ENCODE measurements around the gene VRTN.
"Not testable (repeated sequence)": the region's sequence is repeated elsewhere in the genome, so short reads cannot be mapped to it uniquely, and the experiment has no call there.

VRTN gene

DNA sequence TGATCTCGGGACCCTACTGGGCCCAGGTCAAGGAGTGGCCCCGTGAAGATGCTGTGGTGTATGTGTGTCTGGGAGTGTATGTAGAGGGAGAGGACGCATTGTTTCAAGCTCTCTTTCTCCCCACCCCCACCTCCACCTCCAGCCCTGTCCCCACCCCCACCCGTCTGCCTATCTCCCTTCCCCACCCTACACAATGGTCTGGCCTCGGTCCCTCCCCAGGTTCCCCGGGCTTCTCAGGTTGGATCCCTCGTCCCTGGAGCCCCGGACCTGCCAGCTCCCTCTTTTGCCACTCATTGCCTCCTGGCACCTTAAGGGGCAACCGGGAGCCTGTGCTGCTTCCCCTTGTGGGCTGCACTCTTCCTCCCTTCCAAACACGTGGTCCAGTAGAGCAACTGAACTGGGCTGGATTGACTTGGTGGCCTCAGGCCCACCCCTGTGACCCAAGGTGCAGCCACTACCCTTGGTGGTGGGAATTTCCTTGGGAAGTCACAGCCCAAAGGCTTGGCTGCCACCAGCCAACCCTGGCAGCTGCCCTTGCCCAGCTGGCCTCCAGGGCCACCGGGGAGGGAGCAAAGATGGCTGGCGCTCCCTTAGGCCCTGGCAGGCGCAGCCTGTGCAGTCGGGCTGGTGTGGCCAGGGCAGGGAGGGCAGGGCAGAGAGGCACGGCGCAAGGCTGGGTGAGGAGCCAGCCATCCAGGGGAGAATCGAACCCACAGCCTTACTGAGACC lies 628 bp downstream of the VRTN start:
- no peak for DNase-seq (ENCODE audit: low read depth)

DNA sequence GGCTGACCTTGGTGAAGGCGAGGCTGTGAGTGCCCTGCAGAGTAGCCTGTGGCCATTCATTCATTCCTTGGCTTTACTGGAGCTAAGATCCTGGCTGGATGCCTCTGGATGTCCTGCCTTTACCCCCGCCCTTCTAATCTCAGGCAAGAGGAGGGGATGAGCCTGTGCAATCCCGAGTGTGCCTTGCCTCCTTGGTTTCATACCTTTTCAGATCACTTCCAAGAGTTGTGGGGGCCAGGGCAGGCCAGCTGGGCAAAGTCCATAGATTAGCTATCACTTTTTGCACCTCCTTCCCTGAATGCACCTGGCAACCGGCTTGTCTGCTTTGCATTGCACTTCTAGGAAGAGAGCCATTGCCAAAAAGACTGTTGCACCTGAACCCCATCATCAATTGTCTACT lies 1.5 kb downstream of the VRTN start:
- no peak for DNase-seq (ENCODE audit: low read depth)

DNA sequence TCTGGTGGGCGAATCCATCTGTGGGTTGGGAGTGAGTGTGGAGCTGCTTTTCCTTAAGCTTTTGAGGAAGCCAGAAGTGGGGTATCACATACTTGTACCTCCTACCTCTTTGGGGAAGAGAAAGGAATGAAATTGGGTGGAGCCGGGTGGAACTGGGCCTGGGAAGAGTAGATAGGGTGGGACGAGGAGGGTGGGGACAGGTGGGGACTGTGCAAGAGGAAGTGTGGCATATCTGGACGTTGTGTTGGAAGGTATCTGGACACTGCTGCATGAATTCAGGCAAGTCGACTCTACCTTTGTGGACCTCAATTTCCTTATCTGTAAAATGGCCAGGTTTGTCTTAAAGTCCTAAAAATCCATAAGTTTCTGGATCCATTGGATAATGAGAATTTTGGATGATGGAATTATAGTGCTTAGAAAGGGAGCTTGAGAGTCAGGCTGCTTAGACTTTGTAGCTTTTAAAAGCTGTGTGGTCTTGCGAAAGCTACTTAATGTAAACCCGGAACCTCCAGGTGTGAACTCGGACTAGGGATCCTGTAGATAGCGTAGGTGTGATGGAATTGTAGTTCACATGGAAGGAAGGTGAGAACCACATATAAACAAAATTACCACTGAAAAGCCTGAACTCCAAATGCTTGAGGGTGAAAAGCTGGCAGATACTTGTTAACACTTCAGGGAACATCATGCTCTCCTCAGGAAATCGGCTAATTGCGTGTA lies 2.1 kb downstream of the VRTN start:
- DNase-seq (ENCODE audit: low read depth) = no peak

- DNase-seq (ENCODE audit: low read depth) = no peak
These were observed 2.7 kb downstream of the VRTN start for GRCh38 chr14:74350928-74351323.

DNA sequence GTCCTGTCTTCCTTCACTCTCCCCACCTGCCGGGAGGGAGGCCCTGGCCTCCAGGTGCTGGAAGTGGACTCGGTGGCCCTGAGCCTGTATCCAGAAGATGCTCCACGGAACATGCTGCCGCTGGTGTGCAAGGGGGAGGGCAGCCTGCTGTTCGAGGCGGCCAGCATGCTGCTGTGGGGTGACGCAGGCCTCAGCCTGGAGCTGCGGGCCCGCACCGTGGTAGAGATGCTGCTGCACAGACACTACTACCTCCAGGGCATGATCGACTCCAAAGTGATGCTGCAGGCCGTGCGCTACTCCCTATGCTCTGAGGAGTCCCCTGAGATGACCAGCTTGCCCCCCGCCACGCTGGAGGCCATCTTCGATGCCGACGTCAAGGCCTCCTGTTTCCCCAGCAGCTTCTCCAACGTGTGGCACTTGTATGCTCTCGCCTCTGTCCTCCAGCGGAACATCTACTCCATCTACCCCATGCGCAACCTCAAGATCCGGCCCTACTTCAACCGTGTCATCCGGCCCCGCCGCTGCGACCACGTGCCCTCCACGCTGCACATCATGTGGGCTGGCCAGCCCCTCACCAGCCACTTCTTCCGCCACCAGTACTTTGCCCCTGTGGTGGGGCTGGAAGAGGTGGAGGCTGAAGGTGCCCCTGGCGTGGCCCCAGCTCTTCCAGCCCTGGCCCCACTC lies 8.8 kb downstream of the VRTN start:
- DNase-seq (ENCODE audit: low read depth) = no peak

- DNase-seq (ENCODE audit: low read depth) = no peak
These were observed 9.3 kb downstream of the VRTN start for GRCh38 chr14:74357585-74357984.

DNA sequence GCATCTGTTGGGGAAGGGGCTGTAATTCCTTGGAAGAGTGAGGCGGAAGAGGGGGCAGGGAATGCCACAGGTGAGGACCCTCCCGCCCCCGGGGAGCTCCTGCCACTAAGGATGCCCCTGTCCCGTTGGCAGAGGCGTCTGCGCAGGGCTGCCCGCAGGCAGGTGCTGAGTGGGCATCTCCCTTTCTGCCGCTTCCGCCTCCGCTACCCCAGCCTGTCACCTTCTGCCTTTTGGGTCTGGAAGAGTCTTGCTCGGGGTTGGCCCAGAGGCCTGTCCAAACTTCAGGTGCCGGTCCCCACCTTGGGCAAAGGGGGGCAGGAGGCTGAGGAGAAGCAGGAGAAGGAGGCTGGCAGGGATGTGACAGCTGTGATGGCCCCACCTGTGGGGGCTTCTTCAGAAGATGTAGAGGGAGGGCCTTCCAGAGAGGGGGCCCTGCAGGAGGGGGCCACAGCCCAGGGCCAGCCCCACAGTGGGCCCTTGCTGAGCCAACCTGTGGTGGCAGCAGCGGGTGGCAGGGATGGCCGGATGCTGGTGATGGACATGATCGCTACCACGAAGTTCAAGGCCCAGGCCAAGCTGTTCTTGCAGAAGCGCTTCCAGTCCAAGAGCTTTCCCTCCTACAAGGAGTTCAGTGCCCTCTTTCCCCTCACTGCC lies 10.0 kb downstream of the VRTN start:
- no peak for DNase-seq (ENCODE audit: low read depth)

- no peak for DNase-seq (ENCODE audit: low read depth)
These were observed 11.9 kb downstream of the VRTN start for GRCh38 chr14:74360163-74360562.

- peak; percentile 68 for DNase-seq (ENCODE audit: low read depth)
These were observed 14.2 kb downstream of the VRTN start for GRCh38 chr14:74362361-74362915.

DNA sequence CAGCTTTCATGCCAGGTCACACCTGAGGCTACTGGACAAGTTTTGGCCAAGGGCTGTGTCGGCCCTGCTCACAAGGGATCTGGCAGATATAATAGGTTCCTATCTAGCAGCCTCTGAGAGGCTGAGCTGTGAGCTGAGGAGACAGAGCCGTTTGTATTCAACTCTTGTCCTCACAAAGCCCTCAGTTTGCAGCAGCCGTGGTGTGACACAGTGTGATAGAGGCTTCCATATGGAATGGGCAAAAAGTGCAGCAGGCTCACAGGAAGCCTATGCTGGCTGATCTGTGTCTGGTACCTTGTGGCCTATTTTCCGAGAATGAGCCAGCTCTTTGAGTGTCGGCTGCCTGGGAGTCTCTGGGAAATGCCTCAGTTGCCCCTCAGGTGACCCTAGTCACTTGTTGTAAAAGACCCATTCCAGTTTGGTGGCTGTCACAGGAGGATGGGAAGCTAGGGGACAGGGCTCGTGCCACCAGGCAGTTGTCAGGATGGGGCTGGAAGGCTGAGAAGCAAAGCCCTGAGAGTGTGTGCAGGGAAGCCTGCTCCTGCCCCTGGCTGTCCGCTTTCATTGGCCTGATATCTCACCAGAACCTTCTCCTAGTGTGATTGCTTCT lies 16.1 kb downstream of the VRTN start:
- DNase-seq (ENCODE audit: low read depth) = no peak

- DNase-seq (ENCODE audit: low read depth) = no peak
These were observed 19.8 kb downstream of the VRTN start for GRCh38 chr14:74368026-74368425.

DNA sequence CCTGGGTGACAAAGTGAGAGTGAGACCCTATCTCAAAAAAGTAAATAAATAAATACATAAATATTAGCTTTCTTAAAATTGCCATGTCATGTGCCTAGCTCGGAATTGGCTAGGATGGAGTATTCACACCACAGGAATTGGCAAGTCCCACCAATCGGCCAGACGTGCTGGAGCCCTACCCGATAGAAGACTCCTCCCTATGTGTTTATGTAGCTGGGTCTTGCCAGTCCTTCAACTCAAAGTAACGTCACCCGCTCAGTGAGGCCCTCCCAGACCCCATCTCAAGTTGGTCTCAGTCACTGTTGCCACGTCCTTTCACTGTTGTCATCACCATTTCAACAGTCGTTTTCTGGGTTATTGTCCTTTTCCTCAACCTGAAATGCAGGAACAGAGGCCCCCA lies 20.2 kb downstream of the VRTN start:
- no peak for DNase-seq (ENCODE audit: low read depth)

- no peak for DNase-seq (ENCODE audit: low read depth)
These were observed 29.9 kb downstream of the VRTN start for GRCh38 chr14:74377976-74378690.

GRCh38 chr14:74380172-74380571 lies 31.9 kb downstream of the VRTN start:
- DNase-seq (ENCODE audit: low read depth) = peak; percentile 7

- no peak for DNase-seq (ENCODE audit: low read depth)
These were observed 32.6 kb downstream of the VRTN start for GRCh38 chr14:74380845-74381244.

GRCh38 chr14:74381571-74381970 lies 33.3 kb downstream of the VRTN start:
- DNase-seq (ENCODE audit: low read depth) = not testable (repeated sequence)

DNA sequence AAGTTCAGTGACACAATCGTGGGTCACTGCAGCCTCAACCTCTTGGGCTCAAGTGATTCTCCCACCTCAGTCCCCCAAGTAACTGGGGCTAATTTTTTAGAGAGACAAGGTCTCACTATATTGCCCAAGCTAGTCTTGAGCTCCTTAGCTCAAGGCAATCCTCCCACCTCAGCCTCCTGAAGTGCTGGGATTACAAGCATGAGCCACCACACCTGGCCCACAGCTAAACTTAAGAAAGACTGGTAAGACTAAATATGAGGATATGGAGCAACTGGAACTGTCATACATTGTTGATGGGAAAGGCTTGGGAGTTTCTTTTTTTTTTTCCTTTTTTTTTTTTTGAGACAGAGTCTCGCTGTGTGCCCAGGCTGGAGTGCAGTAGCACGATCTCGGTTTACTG lies 34.0 kb downstream of the VRTN start:
- DNase-seq (ENCODE audit: low read depth) = no peak

- DNase-seq (ENCODE audit: low read depth) = no peak
These were observed 41.7 kb downstream of the VRTN start for GRCh38 chr14:74389980-74390379.

DNA sequence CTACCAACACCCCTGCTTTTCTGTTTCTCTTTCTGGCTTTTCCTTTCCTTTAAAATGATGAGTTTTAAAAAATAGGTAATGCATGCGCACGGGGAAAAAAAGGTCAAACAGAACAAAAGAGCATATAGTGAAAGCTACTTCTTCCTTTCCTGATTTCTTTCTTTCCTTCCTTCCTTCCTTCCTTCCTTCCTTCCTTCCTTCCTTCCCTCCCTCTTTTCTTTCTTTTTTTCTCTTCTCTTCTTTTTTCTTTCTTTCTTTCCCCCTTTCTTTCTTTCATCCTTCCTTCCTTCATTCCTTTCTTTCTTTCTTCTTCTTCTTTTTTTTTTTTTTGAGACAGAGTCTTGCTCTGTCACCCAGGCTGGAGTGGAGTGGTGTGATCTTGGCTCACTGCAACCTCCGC lies 42.2 kb downstream of the VRTN start:
- not testable (repeated sequence) for DNase-seq (ENCODE audit: low read depth)

GRCh38 chr14:74391479-74391878 lies 43.2 kb downstream of the VRTN start:
- DNase-seq (ENCODE audit: low read depth) = peak; percentile 6
